H1 (cell line): Measurements from ENCODE around the gene JPH2. TPM values are rescaled to one million over a fixed set of nuclear protein-coding genes. Genes with fewer than 3 reads are reported as not detected.

ENCODE experiments used
- KDM5A ChIP-seq: fragments of 200-600 bp; IDR thresholded peaks from 2 replicates; pipeline ENCODE4 v1.7.1; 2012; ENCODE audit warnings: mild to moderate bottlenecking, low read length, inconsistent platforms, mixed read lengths
- RNF2 ChIP-seq: fragments of 200-900, 300-1000 bp; sonication (generic); IDR thresholded peaks from 2 replicates; pipeline ENCODE4 v1.7.1; 2016; ENCODE audit warnings: borderline replicate concordance, low read depth, mild to moderate bottlenecking, antibody characterized with exemption, low read length; ENCODE audit not compliant: poor library complexity, severe bottlenecking; ENCODE audit errors: missing control alignments
- polyA plus RNA-seq, 7 experiments: library from polyadenylated mRNA; depleted of rRNA in 3 of 7; stranded (reverse) in 5 of 7; unstranded in 2 of 7; fragments of >200 nt in 5 of 7; fragments of 200-250 nt in 2 of 7; gene quantifications; 1 replicate in 5 of 7; 2 replicates in 1 of 7; 4 replicates in 1 of 7; pipeline versions ENCODE4 v1.2.1 to v1.2.3, GENCODE V29; 2011 to 2013; ENCODE audit warnings: missing spikeins in 2 of 7, mixed read lengths in 2 of 7
- total RNA-seq: library from RNA; stranded (reverse); fragmentation: NEBNext Ultra II Directional; extraction: Animal tissue kit (Norgen Biotek cat#: 25700); gene quantifications from 2 replicates; pipeline ENCODE4 v1.2.1, GENCODE V29; 2021

The JPH2 gene
- total and polyA plus RNA-seq, 2 of the 8 experiments (the other 6 are each of a cell fraction or from before 2014, with no cell fraction given), result 0.59 to 1.3 TPM

DNA sequence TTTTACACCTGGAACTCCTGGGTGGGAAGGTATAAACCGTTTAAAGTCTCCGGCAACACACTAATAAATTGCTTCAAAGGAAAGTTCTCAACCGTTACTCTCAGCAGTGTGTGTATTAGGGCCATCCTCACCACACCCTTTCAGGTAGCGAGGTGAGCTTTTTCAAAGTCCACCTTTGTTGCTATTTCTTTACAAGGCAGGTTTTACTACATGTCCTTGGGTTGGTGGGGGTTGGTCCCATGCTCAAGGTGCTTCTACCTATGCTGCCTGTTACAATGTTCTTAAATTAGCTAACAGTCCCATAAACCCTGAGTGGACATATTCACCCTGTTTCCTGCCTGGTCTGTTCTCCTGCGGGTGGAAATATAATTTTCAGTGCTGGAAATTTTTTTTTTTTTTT, 36.7 kb upstream of the JPH2 start (continued):
- TF ChIP-seq RNF2 (no peak), KDM5A (no peak)
